GF-D8 (cell line): ENCODE data around the gene SP140L.
"Not testable (repeated sequence)": the region's sequence is repeated elsewhere in the genome, so short reads cannot be mapped to it uniquely, and the experiment has no call there.

Experiments
- DNase-seq: peaks from one replicate; lab custom pipeline; 2025; lab: John Stamatoyannopoulos, UW

Gene SP140L

GRCh38 chr2:230382108-230382507, 55.1 kb downstream of the SP140L start:
- DNase-seq, result no peak

GRCh38 chr2:230383453-230383852, 56.5 kb downstream of the SP140L start:
- no peak for DNase-seq

- DNase-seq, result no peak
Observed at GRCh38 chr2:230384986-230385385, 58.0 kb downstream of the SP140L start.

DNA sequence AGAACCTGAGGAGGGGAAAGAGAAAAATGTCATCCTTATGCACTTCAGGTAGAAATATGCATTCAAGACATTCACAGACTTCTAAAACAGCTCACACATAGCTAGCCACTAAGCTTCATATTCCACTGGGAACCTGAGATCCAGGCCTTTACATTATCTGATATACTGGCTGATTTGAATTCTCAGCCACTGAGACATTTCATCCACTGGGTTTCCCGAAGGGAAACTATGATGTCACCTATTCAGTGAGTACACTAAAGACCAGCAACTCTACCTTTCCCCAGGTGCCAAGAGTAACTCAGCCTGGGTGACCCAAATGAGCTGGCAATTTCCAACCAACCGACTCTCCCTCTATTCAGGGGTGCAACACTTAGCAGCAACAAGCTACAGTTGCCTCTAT, 67.3 kb downstream of the SP140L start:
- no peak for DNase-seq

GRCh38 chr2:230398698-230399097, 71.7 kb downstream of the SP140L start:
- not testable (repeated sequence) for DNase-seq

- no peak for DNase-seq
Observed at GRCh38 chr2:230400041-230400440, 73.0 kb downstream of the SP140L start.

DNA sequence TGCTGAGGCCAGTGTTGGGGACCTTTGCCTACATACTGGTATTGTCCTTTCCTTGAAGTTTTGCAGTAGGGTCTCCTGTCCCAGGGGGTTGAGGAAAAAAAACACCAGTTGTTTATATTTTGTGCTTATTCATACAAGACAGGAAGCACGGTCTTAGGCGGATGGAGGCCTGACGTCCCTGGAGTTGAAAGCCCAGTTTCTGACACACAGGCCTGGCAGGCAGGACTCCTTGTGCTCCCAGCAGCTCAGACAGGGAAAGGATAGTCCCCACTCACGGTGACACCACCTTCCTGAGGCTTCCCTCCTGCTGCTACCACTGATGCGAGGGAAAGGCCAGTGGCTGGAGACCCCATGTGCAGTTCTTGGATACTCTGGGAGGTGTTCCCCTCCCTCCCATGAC, 73.5 kb downstream of the SP140L start:
- no peak for DNase-seq

DNA sequence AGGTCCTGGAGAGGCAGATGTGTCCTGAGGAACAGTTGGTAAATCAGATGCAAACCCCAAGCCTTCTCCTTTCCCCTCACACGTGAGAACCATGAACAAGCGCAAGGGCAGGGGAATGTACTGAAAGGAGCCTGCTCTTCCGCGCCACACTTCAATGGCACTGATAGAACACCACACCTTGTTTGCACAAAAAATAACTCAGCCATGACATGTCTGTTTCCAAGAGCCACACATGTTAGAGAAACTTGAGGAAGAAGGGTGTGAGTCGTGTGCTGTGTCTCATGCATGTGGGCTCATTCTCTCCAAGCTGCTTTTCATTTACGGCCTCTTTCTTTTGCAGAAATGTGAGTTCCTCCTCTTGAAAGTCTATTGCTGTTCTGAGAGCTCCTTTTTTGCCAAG, 74.0 kb downstream of the SP140L start:
- DNase-seq, result not testable (repeated sequence)

DNA sequence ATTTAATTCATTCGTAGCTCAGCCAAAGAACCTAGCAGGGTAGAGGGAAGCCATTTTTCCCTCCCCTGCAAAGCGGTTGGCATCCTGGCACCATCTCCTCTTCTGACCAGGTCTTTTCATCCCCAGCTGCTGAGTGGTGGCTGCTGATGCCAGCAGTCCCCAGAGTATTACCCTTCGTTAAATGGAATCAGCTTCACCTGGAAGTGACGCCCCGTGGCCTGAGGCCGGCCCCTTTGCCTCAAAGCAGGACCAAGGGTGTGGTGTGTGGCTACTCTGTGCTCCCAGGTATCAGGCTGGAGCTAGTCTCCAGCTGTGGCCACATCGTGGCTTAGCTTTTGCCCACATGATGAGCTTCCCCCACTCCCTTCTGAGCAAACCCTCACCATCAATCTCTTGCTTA, 76.8 kb downstream of the SP140L start:
- no peak for DNase-seq

DNA sequence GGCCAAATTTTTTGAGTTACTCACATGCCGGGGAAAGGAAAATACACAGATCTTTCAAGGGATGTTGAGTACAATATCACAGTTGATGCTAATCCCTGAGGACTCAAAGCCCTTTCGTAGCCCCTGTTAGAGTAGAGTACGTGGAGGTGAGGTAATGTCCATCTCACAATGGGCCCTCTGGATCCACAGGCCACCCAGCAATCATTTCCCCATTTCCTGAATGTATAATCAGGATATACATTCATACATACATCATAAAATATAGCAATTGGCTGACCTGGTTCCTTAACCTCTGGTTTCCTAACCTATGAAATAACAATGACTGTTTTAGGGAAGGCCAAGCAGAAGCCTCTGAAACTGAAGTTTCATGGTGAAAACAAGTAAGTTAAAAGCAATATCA, 78.8 kb downstream of the SP140L start:
- DNase-seq, result no peak

GRCh38 chr2:230408244-230408842, 81.3 kb downstream of the SP140L start:
- DNase-seq, result no peak

- not testable (repeated sequence) for DNase-seq
Observed at GRCh38 chr2:230409316-230409715, 82.3 kb downstream of the SP140L start.

GRCh38 chr2:230410263-230410662, 83.3 kb downstream of the SP140L start:
- no peak for DNase-seq

DNA sequence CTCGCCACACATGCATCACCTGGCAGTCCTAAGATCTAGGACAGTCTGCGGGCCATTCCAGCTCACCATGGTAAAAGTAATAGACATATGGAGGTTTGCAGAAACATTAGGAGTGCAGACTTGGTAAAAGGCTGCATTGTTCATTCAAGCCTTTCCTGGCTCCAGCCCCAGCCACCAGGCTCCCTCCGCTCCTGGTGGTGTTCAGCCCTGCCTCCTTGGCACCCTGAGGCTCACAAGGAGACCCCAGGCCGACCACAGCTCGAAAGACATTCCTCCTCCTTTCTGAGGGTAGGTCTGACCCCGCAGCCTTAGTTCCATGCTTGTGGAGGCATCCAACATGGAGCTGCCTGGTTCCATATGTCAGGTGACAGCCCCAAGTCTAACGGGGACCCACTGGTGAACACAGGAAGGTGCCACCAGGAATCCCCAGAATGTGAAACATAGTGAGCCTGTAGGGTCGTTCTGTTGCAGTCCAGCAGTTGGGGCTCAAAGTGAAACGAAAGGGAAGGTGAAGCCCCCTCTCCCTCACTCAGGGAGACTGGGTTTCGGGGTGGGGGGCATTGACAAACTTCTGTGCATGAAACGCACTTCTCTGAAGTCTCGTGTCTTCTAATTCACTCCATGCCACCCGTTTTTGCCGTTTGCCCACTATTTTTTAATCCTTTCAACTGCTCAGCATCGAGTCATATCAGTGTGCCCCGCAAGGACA, 84.0 kb downstream of the SP140L start:
- no peak for DNase-seq

DNA sequence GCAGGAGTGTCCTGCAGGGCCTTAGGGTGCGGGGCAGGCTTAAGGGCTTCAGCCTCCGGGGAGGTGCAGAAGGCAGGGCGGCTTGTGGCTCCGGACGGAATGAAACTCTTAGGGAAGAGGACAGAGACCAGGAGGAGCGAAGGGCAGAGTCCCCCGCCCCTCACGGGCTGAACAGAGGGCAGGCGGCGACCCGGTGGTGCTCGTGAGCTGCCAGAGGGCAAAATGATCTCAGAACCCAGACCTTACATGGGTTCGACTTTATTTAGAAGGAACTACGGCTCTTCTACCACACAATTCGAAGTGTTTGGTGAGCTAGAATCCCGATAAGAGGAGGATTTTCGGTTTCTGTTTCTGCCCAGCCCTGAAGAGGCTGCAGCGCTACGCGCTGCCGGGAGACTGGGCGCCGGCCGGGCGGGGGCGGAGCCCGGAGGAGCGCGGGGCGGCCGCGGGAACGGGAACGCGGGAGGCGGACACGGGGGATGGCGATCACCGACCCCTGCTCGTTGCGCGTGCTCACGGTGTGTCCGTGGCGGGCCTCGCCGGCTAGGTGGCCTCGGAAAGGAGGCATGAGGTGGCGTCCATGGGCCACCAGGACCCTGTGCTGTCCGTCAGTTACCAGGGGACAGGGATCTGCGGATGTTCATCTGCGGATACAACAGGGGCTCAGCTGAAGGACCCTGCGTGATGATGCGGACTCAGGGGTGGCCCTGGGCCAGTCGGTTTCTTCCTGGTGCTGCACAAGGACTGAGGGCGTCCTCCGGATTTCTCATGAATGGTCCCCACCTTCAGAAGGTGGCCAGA, 84.8 kb downstream of the SP140L start:
- DNase-seq, result no peak

- DNase-seq, result no peak
Observed at GRCh38 chr2:230412371-230412711, 85.3 kb downstream of the SP140L start.

DNA sequence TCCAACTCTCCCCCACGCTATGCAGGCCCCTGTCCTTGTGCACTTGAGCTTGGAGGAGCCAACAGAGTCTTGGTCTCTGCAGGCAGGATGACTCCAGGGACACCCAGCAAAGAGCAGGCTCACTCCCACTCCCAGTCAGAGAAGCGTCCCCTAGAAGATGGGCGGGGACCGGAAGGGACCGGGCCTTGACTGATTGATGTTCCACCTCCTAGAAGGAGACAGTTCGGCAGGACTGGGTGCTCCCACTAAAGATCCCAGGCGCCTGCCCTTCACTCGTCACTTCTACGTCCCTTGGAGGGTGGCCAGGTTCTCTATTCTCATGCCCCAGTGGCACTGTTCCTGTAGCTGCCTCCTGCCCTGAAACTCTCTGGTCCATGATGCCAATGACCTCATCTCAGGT, 85.9 kb downstream of the SP140L start:
- DNase-seq, result no peak

GRCh38 chr2:230413479-230413878, 86.5 kb downstream of the SP140L start:
- no peak for DNase-seq

- DNase-seq, result no peak
Observed at GRCh38 chr2:230414302-230414701, 87.3 kb downstream of the SP140L start.

DNA sequence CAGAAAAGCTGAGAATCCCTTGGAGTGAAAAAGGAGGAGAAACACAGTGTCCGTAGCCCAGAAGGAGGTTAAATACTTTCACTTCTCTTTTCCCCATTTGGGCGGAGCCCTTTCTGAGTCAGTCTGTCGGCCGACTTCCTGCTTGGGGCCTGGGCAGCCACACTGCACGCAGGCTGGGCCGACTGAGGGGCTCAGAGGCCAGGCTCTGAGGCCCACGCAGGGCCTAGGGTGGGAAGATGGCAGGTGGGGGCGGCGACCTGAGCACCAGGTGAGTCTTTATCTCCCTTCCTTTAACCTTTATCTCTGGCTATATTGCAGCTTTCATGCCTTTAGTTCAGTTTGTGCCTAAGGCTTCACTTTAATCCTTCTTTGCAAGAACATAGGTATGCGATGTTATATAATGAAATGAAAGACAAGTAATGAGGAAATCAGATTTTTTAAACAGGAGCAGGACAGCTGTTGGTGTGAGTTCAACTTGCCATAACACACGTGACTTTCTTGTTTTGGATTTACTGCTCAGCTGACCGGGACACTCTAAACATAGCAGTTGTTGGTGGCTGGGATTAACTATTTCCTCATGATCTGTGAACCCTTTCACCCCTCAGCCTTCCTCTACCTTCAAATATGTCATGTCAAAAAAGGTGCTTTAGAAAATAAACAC, 89.2 kb downstream of the SP140L start, which contains the start of gene SP100:
Gene SP100, plus strand, starts transcription at position 141 of the 661 bp plus-strand sequence. Its CDS starts 96 bp downstream, at position 237.
- DNase-seq, result peak; percentile 76

GRCh38 chr2:230417436-230417835, 90.4 kb downstream of the SP140L start:
- no peak for DNase-seq

DNA sequence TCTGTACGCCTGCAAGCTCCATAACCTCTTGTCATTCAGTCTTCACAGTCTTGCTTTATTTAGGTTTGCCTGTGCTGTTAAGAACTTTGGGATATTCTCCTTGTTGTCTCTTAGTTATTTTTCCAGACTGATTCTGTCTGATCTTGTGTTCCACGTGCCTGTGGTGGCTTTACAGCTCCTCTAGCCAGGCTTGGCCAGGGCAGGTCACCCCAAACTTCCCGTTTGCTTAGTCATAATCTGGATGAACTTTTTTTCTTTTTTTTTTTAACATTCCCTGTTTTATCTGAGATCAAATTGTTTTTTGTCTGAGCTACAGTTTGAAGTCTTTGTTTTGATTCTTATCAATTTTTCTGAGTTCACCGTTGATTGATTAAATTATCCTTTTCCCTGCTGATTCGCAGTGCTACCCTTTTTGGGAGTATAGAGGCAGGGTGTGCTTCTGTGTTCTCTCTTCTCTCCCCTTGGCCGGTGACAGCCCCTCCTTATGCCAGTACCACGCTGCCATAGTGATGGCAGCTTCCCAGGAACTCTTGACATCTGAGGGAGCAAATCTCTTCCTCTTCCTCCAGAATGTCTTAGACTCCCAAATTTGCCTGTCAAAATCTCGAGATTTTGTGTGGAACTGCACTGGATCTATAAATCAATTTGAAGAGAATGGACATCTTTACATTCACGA, 91.5 kb downstream of the SP140L start:
- DNase-seq, result peak; percentile 9
